Lower leg skin (tissue), 4 donors: ENCODE data around the gene GRIK4. TPM values are rescaled to one million over a fixed set of nuclear protein-coding genes. Genes with fewer than 3 reads are reported as not detected.

Source experiments
- DNase-seq, 2 donors: peaks; one replicate each; pipeline ENCODE4 v3.0.0-alpha.2; 2019; ENCODE audit warnings: low spot score in 2 of 2
- H3K4me3 ChIP-seq: fragments of 200-600 bp; sonication (generic); 2 replicates; pipeline ENCODE4 v1.5.1; 2017; ENCODE audit warnings: mild to moderate bottlenecking, low read depth; ENCODE audit not compliant: poor library complexity, severe bottlenecking
- CTCF ChIP-seq, 3 donors: fragments of 450-650 bp; IDR thresholded peaks; one replicate each; pipeline ENCODE4 v1.5.1; 2016; ENCODE audit warnings: antibody characterized with exemption in 3 of 3, mild to moderate bottlenecking in 3 of 3, moderate library complexity in 2 of 3
- POLR2A ChIP-seq, 2 donors: fragments of 450-650 bp; IDR thresholded peaks; one replicate each; pipeline ENCODE4 v1.6.1; 2016 to 2017; ENCODE audit warnings: antibody characterized with exemption in 2 of 2, mild to moderate bottlenecking in 1 of 2, moderate library complexity in 1 of 2
- WGBS, 2 donors: methylation state at CpG; one replicate each; pipeline ENCODE4 v1.1.5; 2018; 5-methylcytosine and 5-hydroxymethylcytosine counted together
- intact Hi-C: fragments of 100-400 bp; cut with DNase I; formaldehyde crosslinking; loops from one replicate; pipeline ENCODE4 v1.15.0; 2023; ENCODE audit warnings: low total_unique reads
- total RNA-seq, 4 donors: library from RNA; depleted of rRNA; stranded (reverse); fragments of >200 nt; gene quantifications; one replicate each; pipeline ENCODE4 v1.1.0, GENCODE V29; 2016

GRIK4 gene
- total RNA-seq, 4 donors from 2014 or later, result 0.06 to 0.67 TPM; not detected in 2

- TF ChIP-seq CTCF (IDR thresholded peaks at IDR 0.05), result no peak
- TF ChIP-seq POLR2A (IDR thresholded peaks at IDR 0.05), result no peak
- no peak overlapping the region for H3K4me3 ChIP-seq
- DNase-seq, result no peak
- 97% methylated on average over 2 of the region's 2 CpGs for WGBS, 2 donors
- intact Hi-C loops, result no loop called here
Measured at GRCh38 chr11:120925944-120926343, 414.4 kb downstream of the GRIK4 start.

- TF ChIP-seq CTCF (IDR thresholded peaks at IDR 0.05) (no peak), POLR2A (IDR thresholded peaks at IDR 0.05) (no peak)
- 75 to 82% methylated on average over 14 of the region's 14 CpGs for WGBS, 2 donors
- no peak for DNase-seq
- intact Hi-C loops, result no loop called here
- no peak overlapping the region for H3K4me3 ChIP-seq
Measured at GRCh38 chr11:120928627-120929026, 417.1 kb downstream of the GRIK4 start.

- intact Hi-C loops, result no loop called here
- DNase-seq, result no peak
- TF ChIP-seq CTCF (IDR thresholded peaks at IDR 0.05) (no peak), POLR2A (IDR thresholded peaks at IDR 0.05) (no peak)
- 75 to 76% methylated on average over 11 of the region's 11 CpGs for WGBS, 2 donors
- no peak overlapping the region for H3K4me3 ChIP-seq
Measured at GRCh38 chr11:120929090-120929489, 417.5 kb downstream of the GRIK4 start.

DNA sequence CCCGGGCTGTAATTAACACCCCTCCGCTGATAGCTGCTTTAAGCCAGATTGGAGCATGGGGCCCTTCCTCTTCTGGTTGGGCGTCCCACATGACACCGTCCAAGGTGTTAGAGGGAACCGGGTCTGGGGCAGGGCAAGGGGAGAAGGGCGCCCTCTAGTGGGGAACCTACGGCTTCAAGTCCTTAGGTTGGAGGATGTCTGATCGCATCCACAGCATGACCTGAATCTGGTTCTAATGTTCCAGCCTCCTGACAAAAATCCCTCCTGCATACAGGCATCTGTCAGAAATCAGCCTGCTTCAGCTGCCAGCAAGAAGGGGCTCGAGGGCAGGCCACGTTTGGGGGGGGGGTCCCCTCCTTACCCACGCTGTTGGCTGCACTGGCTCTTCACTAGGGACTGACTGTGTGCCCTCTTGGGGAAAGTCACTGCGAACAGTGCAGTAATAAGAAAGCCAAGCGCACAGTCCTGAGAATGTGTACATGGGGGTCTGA, 418.2 kb downstream of the GRIK4 start:
- TF ChIP-seq POLR2A (IDR thresholded peaks at IDR 0.05), result no peak
- TF ChIP-seq CTCF (IDR thresholded peaks at IDR 0.05), result no peak
- H3K4me3 ChIP-seq, result no peak overlapping the region
- 32 to 43% methylated on average over 10 to 13 of the region's 13 CpGs for WGBS, 2 donors
- no peak for DNase-seq
- intact Hi-C loops, result no loop called here

GRCh38 chr11:120931057-120931779, 419.7 kb downstream of the GRIK4 start:
- no peak for DNase-seq
- intact Hi-C loops, result no loop called here
- WGBS, 2 donors, result 81 to 83% methylated on average over 4 of the region's 4 CpGs
- H3K4me3 ChIP-seq, result no peak overlapping the region
- TF ChIP-seq CTCF (IDR thresholded peaks at IDR 0.05) (no peak), POLR2A (IDR thresholded peaks at IDR 0.05) (no peak)
